HCT116 (cell line): ENCODE data around the gene PPFIA2. TPM values are rescaled to one million over a fixed set of nuclear protein-coding genes. Genes with fewer than 3 reads are reported as not detected.

Experiments used
- ATAC-seq: fragments of 200-7000 bp; cut with Tn5 transposase; 2 replicates; pipeline ENCODE4 v1.9.1; 2020; ENCODE audit warnings: mild to moderate bottlenecking, moderate library complexity
- BruUV-seq: library from RNA; stranded (reverse); fragments of 400-500 nt; replicated peaks from 2 replicates; lab custom pipeline; 2021; lab: Mats Ljungman, UMichigan
- CTCF ChIA-PET: fragments of 300-600 bp; sonication (Branson Sonifier 250); formaldehyde crosslinking; loops from one replicate; lab custom pipeline; 2021; ENCODE audit warnings: antibody characterized with exemption; lab: Charles Lee
- POLR2A ChIA-PET: fragments of 300-600, 350-600 bp; sonication (Branson Sonifier 250); formaldehyde crosslinking; loops from one replicate; lab custom pipeline; 2021; ENCODE audit warnings: antibody characterized with exemption; lab: Charles Lee
- RAD21 ChIA-PET, 2 experiments: fragments of 300-600 bp; sonication (Branson Sonifier 250); formaldehyde crosslinking; loops; one replicate each; lab custom pipeline; 2023; ENCODE audit warnings: low total read pairs in 2 of 2; ENCODE audit not compliant: uncharacterized antibody in 2 of 2, unreplicated experiment in 2 of 2, low non-redundant PET in 1 of 2; lab: Charles Lee
- DNase-seq: peaks from one replicate; pipeline ENCODE4 v3.0.0-alpha.2; 2010; ENCODE audit warnings: low read depth, low spot score
- H2AFZ ChIP-seq: fragments of 200-600 bp; shearing (Covaris generic), sonication (generic); 2 replicates; pipeline ENCODE4 v1.6.1; 2017; ENCODE audit warnings: low read depth, mixed run types, mixed read lengths, antibody characterized with exemption, low read length; ENCODE audit not compliant: poor library complexity, severe bottlenecking
- H3K27ac ChIP-seq: 2 replicates; pipeline ENCODE4 v1.5.1; 2012; ENCODE audit warnings: low read depth, low read length
- H3K27me3 ChIP-seq: fragments of 200-600 bp; sonication (generic); 2 replicates; pipeline ENCODE4 v1.6.1; 2016; ENCODE audit warnings: mixed run types, low read length, mixed read lengths; ENCODE audit not compliant: insufficient read depth
- H3K36me3 ChIP-seq, 2 experiments: fragments of 200-500 bp in 1 of 2; fragments of 200-600 bp in 1 of 2; sonication (Bioruptor generic) in 1 of 2; sonication (generic) in 1 of 2; 2 replicates each; pipeline versions ENCODE4 v1.5.1 to v1.6.1; 2014 to 2016; ENCODE audit warnings: low read length in 2 of 2, inconsistent platforms in 1 of 2, mixed read lengths in 1 of 2, mixed run types in 1 of 2; ENCODE audit not compliant: insufficient read depth in 2 of 2, control insufficient read depth in 1 of 2
- H3K4me1 ChIP-seq, 2 experiments: fragments of 200-600 bp in 1 of 2; sonication (generic) in 1 of 2; 2 replicates each; pipeline versions ENCODE4 v1.5.1 to v1.6.1; 2012 to 2017; ENCODE audit warnings: low read length in 2 of 2, inconsistent platforms in 1 of 2, mild to moderate bottlenecking in 1 of 2, mixed read lengths in 1 of 2, mixed run types in 1 of 2, moderate library complexity in 1 of 2; ENCODE audit not compliant: insufficient read depth in 2 of 2, control insufficient read depth in 1 of 2
- H3K4me2 ChIP-seq: fragments of 200-600 bp; sonication (generic); 2 replicates; pipeline ENCODE4 v1.6.1; 2017; ENCODE audit warnings: mixed run types, low read length, mixed read lengths
- H3K4me3 ChIP-seq, 2 experiments: fragments of 200-600 bp in 1 of 2; sonication (generic) in 1 of 2; replicated peaks in 1 of 2; 2 replicates each; pipeline ENCODE4 v1.5.1; 2011 to 2016; ENCODE audit warnings: low read length in 2 of 2, control low read depth in 1 of 2, low read depth in 1 of 2, mild to moderate bottlenecking in 1 of 2, mixed read lengths in 1 of 2, mixed run types in 1 of 2
- H3K79me2 ChIP-seq: fragments of 200-600 bp; sonication (generic); 2 replicates; pipeline ENCODE4 v1.6.1; 2017; ENCODE audit warnings: mild to moderate bottlenecking, mixed run types, low read length, moderate library complexity, mixed read lengths; ENCODE audit not compliant: insufficient read depth
- H3K9ac ChIP-seq: fragments of 200-600 bp; sonication (generic); 2 replicates; pipeline ENCODE4 v1.6.1; 2016; ENCODE audit warnings: low read length, mixed read lengths
- H3K9me2 ChIP-seq: fragments of 200-600 bp; sonication (generic), shearing (Covaris generic); 2 replicates; pipeline ENCODE4 v1.6.1; 2017; ENCODE audit warnings: mixed run types, mild to moderate bottlenecking, moderate library complexity; ENCODE audit not compliant: insufficient read depth
- H3K9me3 ChIP-seq, 2 experiments: fragments of 200-500 bp in 1 of 2; fragments of 200-600 bp in 1 of 2; sonication (Bioruptor generic) in 1 of 2; sonication (generic) in 1 of 2; 2 replicates each; pipeline ENCODE4 v1.6.1; 2014 to 2017; ENCODE audit warnings: low read length in 2 of 2, mixed read lengths in 2 of 2, inconsistent platforms in 1 of 2, low read depth in 1 of 2, mild to moderate bottlenecking in 1 of 2, mixed run types in 1 of 2, moderate library complexity in 1 of 2; ENCODE audit not compliant: control insufficient read depth in 1 of 2, insufficient read depth in 1 of 2
- H4K20me1 ChIP-seq: fragments of 200-600 bp; sonication (generic), shearing (Covaris generic); 2 replicates; pipeline ENCODE4 v1.6.1; 2017; ENCODE audit warnings: mixed run types, mild to moderate bottlenecking, moderate library complexity; ENCODE audit not compliant: insufficient read depth
- CBX3 ChIP-seq: IDR thresholded peaks from 2 replicates; pipeline ENCODE4 v1.6.1; 2012; ENCODE audit warnings: low read depth
- CTCF ChIP-seq, 3 experiments: fragments of 200-600 bp in 1 of 3; sonication (generic) in 1 of 3; IDR thresholded peaks in 2 of 3; conservative IDR thresholded peaks in 1 of 3; 2 replicates each; pipeline ENCODE4 v1.5.1; 2012 to 2017; ENCODE audit warnings: low read depth in 2 of 3, low read length in 2 of 3, antibody characterized with exemption in 1 of 3, borderline replicate concordance in 1 of 3, control low read depth in 1 of 3, mild to moderate bottlenecking in 1 of 3, mixed read lengths in 1 of 3, mixed run types in 1 of 3, moderate library complexity in 1 of 3; ENCODE audit not compliant: insufficient read depth in 1 of 3
- ELF1 ChIP-seq: IDR thresholded peaks from 2 replicates; pipeline ENCODE4 v1.6.1; 2012; ENCODE audit warnings: low read depth, borderline replicate concordance
- JUND ChIP-seq: IDR thresholded peaks from 2 replicates; pipeline ENCODE4 v1.6.1; 2012
- MAX ChIP-seq: IDR thresholded peaks from 2 replicates; pipeline ENCODE4 v1.6.1; 2012
- REST ChIP-seq: IDR thresholded peaks from 2 replicates; pipeline ENCODE4 v1.6.1; 2012; ENCODE audit warnings: low read depth
- SIN3A ChIP-seq: IDR thresholded peaks from 2 replicates; pipeline ENCODE4 v1.6.1; 2012; ENCODE audit warnings: low read depth
- SP1 ChIP-seq: IDR thresholded peaks from 2 replicates; pipeline ENCODE4 v1.6.1; 2012; ENCODE audit warnings: low read depth
- YY1 ChIP-seq: IDR thresholded peaks from 2 replicates; pipeline ENCODE4 v1.6.1; 2011; ENCODE audit warnings: low read length, low read depth, moderate library complexity, mild to moderate bottlenecking; ENCODE audit not compliant: insufficient replicate concordance; ENCODE audit errors: extremely low read depth
- intact Hi-C: fragments of 100-400 bp; cut with micrococcal nuclease; formaldehyde crosslinking; loops from 2 replicates; pipeline ENCODE4 v1.10.0; 2022
- total RNA-seq: library from RNA; stranded (reverse); gene quantifications from one replicate; pipeline ENCODE4 v1.2.1, GENCODE V29; 2021; ENCODE audit not compliant: unreplicated experiment

The PPFIA2 gene
- total RNA-seq, 1 experiment from 2014 or later, result not detected

GRCh38 chr12:81389550-81390099 is 369.5 kb downstream of the PPFIA2 start:
- no peaks in the 10 kb centered on the region for H3K27me3 ChIP-seq
- ATAC-seq, result no peak
- BruUV-seq, result no TSS peak
- H3K9ac ChIP-seq, result no peak overlapping the region
- DNase-seq, result no peak
- ChIA-PET POLR2A (no interaction called here), RAD21 (no interaction called here), CTCF (no interaction called here)
- no peak for TF ChIP-seq MAX
- TF ChIP-seq CTCF (IDR thresholded peaks at IDR 0.05 in 2 of 3, conservative IDR thresholded peaks at IDR 0.05 in 1 of 3; ENCODE audit: borderline replicate concordance in 1 of 3, insufficient read depth in 1 of 3, low read depth in 2 of 3, low read length in 2 of 3), result no peak
- TF ChIP-seq SP1, result no peak
- no peak for TF ChIP-seq YY1
- TF ChIP-seq SIN3A, result no peak
- no peak for TF ChIP-seq JUND
- TF ChIP-seq REST, result no peak
- no peak for TF ChIP-seq CBX3
- no peak for TF ChIP-seq ELF1
- H3K9me2 ChIP-seq, result no peaks in the 10 kb centered on the region
- H3K36me3 ChIP-seq, result no peaks in the 10 kb centered on the region
- H2AFZ ChIP-seq, result no peak overlapping the region
- no peaks in the 10 kb centered on the region for H3K79me2 ChIP-seq
- no peak overlapping the region for H3K4me2 ChIP-seq
- no peaks in the 10 kb centered on the region for H3K4me1 ChIP-seq
- H4K20me1 ChIP-seq, result no peaks in the 10 kb centered on the region
- H3K27ac ChIP-seq, result no peak overlapping the region
- no peaks in the 10 kb centered on the region for H3K9me3 ChIP-seq
- intact Hi-C loops, result no loop called here
- no peak overlapping the region for H3K4me3 ChIP-seq
